ENCODE data around the gene FGF18.
"Not testable (repeated sequence)": the region's sequence is repeated elsewhere in the genome, so short reads cannot be mapped to it uniquely, and the experiment has no call there.

DNA sequence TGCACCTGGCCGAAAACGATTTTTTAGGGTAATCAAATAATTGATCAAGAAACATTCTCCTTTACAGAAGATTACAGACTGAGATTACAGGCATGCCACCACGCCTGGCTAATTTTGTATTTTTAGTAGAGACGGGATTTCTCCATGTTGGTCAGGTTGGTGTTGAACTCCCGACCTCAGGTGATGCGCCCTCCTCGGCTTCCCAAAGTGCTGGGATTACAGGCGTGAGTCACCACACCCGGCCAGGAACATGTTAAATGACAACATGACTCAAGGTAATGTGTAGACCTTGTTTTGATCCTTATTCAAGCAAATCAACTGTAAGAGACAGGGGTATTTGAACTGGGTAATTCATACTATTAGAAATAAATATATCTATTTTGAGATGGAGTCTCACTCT, 35.0 kb upstream of the FGF18 start:
- TF ChIP-seq EZH2phosphoT487 (IDR thresholded peaks at IDR 0.05; ENCODE audit: insufficient read depth, low read depth); EZH2 (IDR thresholded peaks at IDR 0.05; ENCODE audit: insufficient read depth, poor library complexity, severe bottlenecking): not testable (repeated sequence)

All from GM23248 (cell line).